Pancreas (tissue), 10 donors: Measurements from ENCODE around the gene SHROOM3. TPM values are rescaled to one million over a fixed set of nuclear protein-coding genes. Genes with fewer than 3 reads are reported as not detected.

Source experiments
- ATAC-seq, 4 donors: fragments of 200-7000 bp; cut with Tn5 transposase; one replicate each; pipeline versions ENCODE4 v1.8.0 to v1.9.1; 2020; ENCODE audit warnings: mild to moderate bottlenecking in 4 of 4, moderate library complexity in 4 of 4
- DNase-seq, 6 donors: peaks; one replicate each; pipeline ENCODE4 v3.0.0-alpha.2; 2020
- FAIRE-seq: peaks from 2 replicates; lab custom pipeline; 2012; peaks lifted over from hg19 to GRCh38; lab: Jason Lieb, UNC
- H3K27ac ChIP-seq, 4 donors: fragments of 200-600 bp; sonication (generic); 1 replicate in 3 of 4; 2 replicates in 1 of 4; pipeline versions ENCODE4 v1.5.0 to v1.8.0; 2020
- H3K27me3 ChIP-seq, 4 donors: fragments of 200-600 bp; one replicate each; pipeline ENCODE4 v1.8.0; 2021
- H3K36me3 ChIP-seq, 3 donors: fragments of 200-600 bp; sonication (generic) in 1 of 3; one replicate each; pipeline versions ENCODE4 v1.5.0 to v1.8.0; 2020 to 2021
- H3K4me1 ChIP-seq, 3 donors: fragments of 200-600 bp; one replicate each; pipeline ENCODE4 v1.8.0; 2021
- H3K4me3 ChIP-seq, 4 donors: fragments of 200-600 bp; sonication (generic) in 2 of 4; one replicate each; pipeline versions ENCODE4 v1.5.0 to v1.8.0; 2020 to 2021
- H3K9me3 ChIP-seq, 4 donors: fragments of 200-600 bp; one replicate each; pipeline ENCODE4 v1.8.0; 2021
- WGBS, 2 donors: extraction: QIAGEN DNeasy Blood & Tissue Kit; methylation state at CpG; one replicate each; pipeline ENCODE4 v1.1.7; 2013; 5-methylcytosine and 5-hydroxymethylcytosine counted together
- intact Hi-C, 3 donors: fragments of 100-400 bp; cut with DNase I; formaldehyde crosslinking; loops; one replicate each; pipeline versions ENCODE4 v1.11.1 to v1.14.2; 2022
- polyA plus RNA-seq, 2 donors: library from polyadenylated mRNA; stranded (reverse); fragments of 200-250 nt; gene quantifications; one replicate each; pipeline ENCODE4 v1.2.3, GENCODE V29; 2013
- total RNA-seq, 6 donors: library from RNA; stranded (reverse); fragmentation: NEBNext Ultra II Directional in 4 of 6; extraction: Animal tissue kit (Norgen Biotek cat#: 25700) in 4 of 6; gene quantifications; one replicate each; pipeline versions ENCODE4 v1.2.1 to v1.2.4, GENCODE V29; 2021 to 2023
- TF ChIP-seq, protein P1 (sequence below), 4 donors: fragments of 200-600 bp; sonication (generic) in 3 of 4; IDR thresholded peaks; one replicate each; pipeline versions ENCODE4 v1.5.0 to v1.8.0; 2021; ENCODE audit warnings: antibody characterized with exemption in 4 of 4
- donor health status: healthy with polysubstance abuse.
- donor health status: DM: no; HTN: no; CAD: no; lungs with moderate emphysema.
- donor health status: DM: no; HTN: no; CAD: no.
- donor health status: control.
- donor health status: control.
- donor health status: Bipolar disorder and iron deficiency.
- donor health status: DM: yes; HTN: yes; CAD: no.
- donor health status: DM: no; HTN: no; CAD: no.
- donor health status: DM: no; HTN: no; CAD: no.
- donor health status: DM: yes; HTN: yes; CAD: no.

SHROOM3 gene
- total and polyA plus RNA-seq, 8 donors, result 6.2 to 43.5 (median 17.1) TPM

DNA sequence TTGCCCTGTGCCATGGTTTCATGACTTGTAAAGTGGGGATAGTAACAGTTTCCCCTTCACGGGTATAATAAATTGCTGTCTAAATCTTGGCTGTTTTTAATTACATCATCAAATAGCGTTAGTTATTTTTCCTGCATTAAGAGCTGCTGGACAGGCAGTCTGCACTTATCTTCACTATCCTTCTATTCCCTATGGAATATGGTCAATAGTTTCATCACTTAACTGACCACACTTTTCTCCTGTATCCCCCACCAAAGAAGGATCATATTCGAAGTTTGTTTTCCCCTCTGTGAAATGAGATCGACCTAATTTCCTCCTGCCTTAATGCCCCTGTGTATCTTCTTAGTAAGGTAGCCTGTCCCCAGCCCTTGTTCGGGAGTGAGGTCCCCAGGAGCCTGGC is 133.2 kb downstream of the SHROOM3 start:
- Histone ChIP-seq H3K27me3 (no peaks in the 10 kb centered on the region), H3K36me3 (no peaks in the 10 kb centered on the region), H3K4me3 (no peak overlapping the region), H3K27ac (no peak overlapping the region), H3K4me1 (peaks cover 20 to 30% (median 25%) of the 10 kb centered on the region in 3 donors), H3K9me3 (no peaks in the 10 kb centered on the region)
- 68 to 82% methylated on average over 5 of the region's 5 CpGs for WGBS, 2 donors
- TF ChIP-seq, protein P1, sequence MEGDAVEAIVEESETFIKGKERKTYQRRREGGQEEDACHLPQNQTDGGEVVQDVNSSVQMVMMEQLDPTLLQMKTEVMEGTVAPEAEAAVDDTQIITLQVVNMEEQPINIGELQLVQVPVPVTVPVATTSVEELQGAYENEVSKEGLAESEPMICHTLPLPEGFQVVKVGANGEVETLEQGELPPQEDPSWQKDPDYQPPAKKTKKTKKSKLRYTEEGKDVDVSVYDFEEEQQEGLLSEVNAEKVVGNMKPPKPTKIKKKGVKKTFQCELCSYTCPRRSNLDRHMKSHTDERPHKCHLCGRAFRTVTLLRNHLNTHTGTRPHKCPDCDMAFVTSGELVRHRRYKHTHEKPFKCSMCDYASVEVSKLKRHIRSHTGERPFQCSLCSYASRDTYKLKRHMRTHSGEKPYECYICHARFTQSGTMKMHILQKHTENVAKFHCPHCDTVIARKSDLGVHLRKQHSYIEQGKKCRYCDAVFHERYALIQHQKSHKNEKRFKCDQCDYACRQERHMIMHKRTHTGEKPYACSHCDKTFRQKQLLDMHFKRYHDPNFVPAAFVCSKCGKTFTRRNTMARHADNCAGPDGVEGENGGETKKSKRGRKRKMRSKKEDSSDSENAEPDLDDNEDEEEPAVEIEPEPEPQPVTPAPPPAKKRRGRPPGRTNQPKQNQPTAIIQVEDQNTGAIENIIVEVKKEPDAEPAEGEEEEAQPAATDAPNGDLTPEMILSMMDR (IDR thresholded peaks at IDR 0.05), result no peak
- no peak for DNase-seq
- FAIRE-seq, result no peak
- ATAC-seq, result no peak
- intact Hi-C loops, result no loop called here

DNA sequence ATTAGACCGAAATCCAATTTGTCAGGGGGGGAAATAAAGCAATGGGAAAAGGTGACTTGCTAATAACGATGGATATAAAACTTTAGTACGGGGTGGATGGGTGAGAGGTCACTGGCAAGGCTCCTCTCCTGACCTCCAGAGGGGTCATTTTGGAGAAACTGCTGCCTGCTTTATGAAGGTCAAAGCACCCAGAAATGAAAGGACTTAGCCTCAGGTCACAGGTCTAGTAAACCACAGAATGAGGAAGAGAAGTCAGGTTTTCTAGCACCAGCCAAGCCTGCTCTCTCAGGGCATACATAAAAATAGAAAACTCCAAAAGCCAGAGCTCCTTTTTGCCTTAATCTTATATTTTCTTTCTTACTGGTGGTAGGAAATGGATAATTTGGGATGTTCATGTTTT is 134.2 kb downstream of the SHROOM3 start:
- no peak for FAIRE-seq
- H3K4me1 ChIP-seq, result peaks cover 13 to 26% (median 25%) of the 10 kb centered on the region in 3 donors
- H3K27me3 ChIP-seq, result no peaks in the 10 kb centered on the region
- intact Hi-C loops, result no loop called here
- H3K4me3 ChIP-seq, result no peak overlapping the region
- TF ChIP-seq, protein P1 (IDR thresholded peaks at IDR 0.05), result no peak
- WGBS, 2 donors, result 88 to 90% methylated on average over 3 of the region's 3 CpGs
- no peaks in the 10 kb centered on the region for H3K9me3 ChIP-seq
- no peaks in the 10 kb centered on the region for H3K36me3 ChIP-seq
- peak overlapping the region in 2 of 4 donors; percentile 59 to 68 for H3K27ac ChIP-seq
- no peak for DNase-seq
- peak in 2 of 4 donors; percentile 27 to 29 for ATAC-seq

DNA sequence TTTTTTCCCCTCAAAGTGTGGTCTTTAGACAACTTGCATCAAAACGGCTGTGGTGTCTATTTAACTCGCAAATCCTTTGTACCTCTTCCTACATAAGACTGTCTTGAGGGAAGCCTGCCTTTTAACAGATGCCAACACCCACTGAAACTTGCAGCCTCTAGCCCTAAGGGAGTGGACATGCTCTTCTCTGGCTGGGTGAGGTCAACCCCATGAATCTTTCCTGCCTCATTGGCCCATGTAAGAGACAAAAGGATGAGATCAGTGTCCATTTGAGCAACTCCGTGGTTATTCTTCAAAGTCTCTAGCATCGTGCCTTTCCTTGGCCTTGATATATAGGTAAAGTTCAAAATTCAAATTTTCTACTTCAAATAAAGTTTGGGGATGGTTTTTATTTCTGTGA is 134.7 kb downstream of the SHROOM3 start:
- 66 to 70% methylated on average over 4 of the region's 4 CpGs for WGBS, 2 donors
- H3K27ac ChIP-seq, result peak overlapping the region in 2 of 4 donors; percentile 59 to 68
- no peak for FAIRE-seq

DNA sequence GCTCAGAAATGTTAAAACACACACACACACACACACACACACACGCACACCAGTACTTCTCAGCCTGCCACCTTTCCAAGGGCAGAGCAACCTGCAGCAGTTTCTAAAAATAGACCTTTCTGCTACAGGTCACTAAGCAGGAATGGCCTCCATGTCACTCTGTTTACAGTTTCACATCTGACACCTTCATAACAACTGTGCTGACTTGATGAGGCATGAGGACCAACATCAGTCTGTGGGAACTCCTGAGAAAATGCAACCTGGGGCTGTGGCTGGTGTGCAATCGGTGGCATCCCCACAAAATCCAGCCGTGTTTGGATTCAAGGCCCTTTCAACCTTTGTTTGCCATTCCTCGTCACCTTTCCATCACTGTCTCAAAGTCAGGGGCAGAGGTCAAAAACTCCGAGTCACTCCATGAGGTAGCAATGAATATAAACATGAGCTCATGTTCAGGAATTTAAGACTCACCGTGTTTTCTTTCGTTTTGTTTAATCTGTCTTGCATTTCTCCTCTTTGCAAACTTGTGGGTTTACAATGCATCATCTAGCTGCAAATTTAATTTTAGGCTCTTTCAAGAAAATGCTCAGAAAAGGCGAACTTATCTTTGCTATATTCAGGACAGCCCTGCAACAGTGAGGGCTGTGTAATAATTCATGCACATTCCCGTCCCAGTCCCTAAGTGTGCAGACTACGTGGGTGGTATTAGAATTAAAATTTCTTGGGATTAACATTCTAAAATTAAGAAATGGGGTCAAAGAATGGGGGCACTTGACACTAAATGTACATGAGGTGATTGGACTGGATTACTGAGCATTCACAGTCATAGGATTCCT is 135.3 kb downstream of the SHROOM3 start:
- TF ChIP-seq, protein P1 (IDR thresholded peaks at IDR 0.05), result no peak
- WGBS, 2 donors, result 37 to 39% methylated on average over 10 of the region's 10 CpGs
- no peak overlapping the region for H3K4me3 ChIP-seq
- H3K9me3 ChIP-seq, result no peaks in the 10 kb centered on the region
- H3K36me3 ChIP-seq, result no peaks in the 10 kb centered on the region
- no peaks in the 10 kb centered on the region for H3K27me3 ChIP-seq
- peak overlapping the region in 2 of 4 donors; percentile 59 to 68 for H3K27ac ChIP-seq
- H3K4me1 ChIP-seq, result peaks cover 13 to 26% (median 25%) of the 10 kb centered on the region in 3 donors
- peak in 3 of 6 donors; percentile 35 to 53 (median 43) for DNase-seq
- intact Hi-C loops, result no loop called here
- peak; percentile 74 to 88 (median 80) for ATAC-seq
- FAIRE-seq, result no peak

More for the DNA sequence above, 134.7 kb downstream of the SHROOM3 start:
- ATAC-seq (no peak), DNase-seq (no peak)
- H3K4me1 ChIP-seq, result peaks cover 13 to 26% (median 25%) of the 10 kb centered on the region in 3 donors
- H3K36me3 ChIP-seq, result no peaks in the 10 kb centered on the region
- intact Hi-C loops, result no loop called here
- TF ChIP-seq, protein P1 (IDR thresholded peaks at IDR 0.05), result no peak
- no peak overlapping the region for H3K4me3 ChIP-seq
- H3K9me3 ChIP-seq, result no peaks in the 10 kb centered on the region
- no peaks in the 10 kb centered on the region for H3K27me3 ChIP-seq

GRCh38 chr4:76571274-76571673 is 136.2 kb downstream of the SHROOM3 start:
- DNase-seq (peak in 1 of 6 donors; percentile 39), FAIRE-seq (no peak), ATAC-seq (peak; percentile 73 to 85 (median 83))
- intact Hi-C loops, result no loop called here
- TF ChIP-seq, protein P1 (IDR thresholded peaks at IDR 0.05), result no peak
- Histone ChIP-seq H3K27me3 (no peaks in the 10 kb centered on the region), H3K9me3 (no peaks in the 10 kb centered on the region), H3K36me3 (no peaks in the 10 kb centered on the region), H3K27ac (peak overlapping the region in 2 of 4 donors; percentile 59 to 68), H3K4me1 (peaks cover 13 to 26% (median 25%) of the 10 kb centered on the region in 3 donors), H3K4me3 (no peak overlapping the region)
- WGBS, 2 donors, result 15 to 22% methylated on average over 3 of the region's 3 CpGs
